ENCODE data around the gene TBX5.

DNA sequence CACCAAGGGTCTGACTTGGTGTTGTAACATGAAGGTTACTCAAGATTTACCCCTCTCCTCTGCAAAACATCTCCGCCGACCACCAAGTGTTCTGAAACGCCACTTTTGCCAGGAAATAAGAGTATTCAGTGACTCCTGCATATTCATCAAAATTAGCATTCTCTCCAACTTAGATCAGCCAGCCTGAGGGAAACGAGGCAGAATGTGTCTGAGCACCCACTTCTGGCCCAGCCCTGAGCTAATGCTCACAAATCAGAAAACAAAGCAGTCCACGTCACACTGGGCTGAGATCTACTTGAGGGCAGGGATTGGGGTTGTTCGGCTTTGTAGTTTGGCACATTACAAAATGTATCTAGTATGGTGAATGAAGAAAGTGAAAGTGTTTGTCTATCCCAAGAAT lies 64.3 kb downstream of the TBX5 start:
- TF ChIP-seq SIN3A (IDR thresholded peaks at IDR 0.05; ENCODE audit: borderline replicate concordance, insufficient read depth, low read length) (no peak), POLR2AphosphoS5 (IDR thresholded peaks at IDR 0.05; ENCODE audit: low read depth, low read length) (no peak), FOXP2 (optimal IDR thresholded peaks at IDR 0.05; ENCODE audit: borderline replicate concordance, extremely low read depth, extremely low read length, insufficient read depth) (no peak)
- TF ChIP-seq, protein P1, sequence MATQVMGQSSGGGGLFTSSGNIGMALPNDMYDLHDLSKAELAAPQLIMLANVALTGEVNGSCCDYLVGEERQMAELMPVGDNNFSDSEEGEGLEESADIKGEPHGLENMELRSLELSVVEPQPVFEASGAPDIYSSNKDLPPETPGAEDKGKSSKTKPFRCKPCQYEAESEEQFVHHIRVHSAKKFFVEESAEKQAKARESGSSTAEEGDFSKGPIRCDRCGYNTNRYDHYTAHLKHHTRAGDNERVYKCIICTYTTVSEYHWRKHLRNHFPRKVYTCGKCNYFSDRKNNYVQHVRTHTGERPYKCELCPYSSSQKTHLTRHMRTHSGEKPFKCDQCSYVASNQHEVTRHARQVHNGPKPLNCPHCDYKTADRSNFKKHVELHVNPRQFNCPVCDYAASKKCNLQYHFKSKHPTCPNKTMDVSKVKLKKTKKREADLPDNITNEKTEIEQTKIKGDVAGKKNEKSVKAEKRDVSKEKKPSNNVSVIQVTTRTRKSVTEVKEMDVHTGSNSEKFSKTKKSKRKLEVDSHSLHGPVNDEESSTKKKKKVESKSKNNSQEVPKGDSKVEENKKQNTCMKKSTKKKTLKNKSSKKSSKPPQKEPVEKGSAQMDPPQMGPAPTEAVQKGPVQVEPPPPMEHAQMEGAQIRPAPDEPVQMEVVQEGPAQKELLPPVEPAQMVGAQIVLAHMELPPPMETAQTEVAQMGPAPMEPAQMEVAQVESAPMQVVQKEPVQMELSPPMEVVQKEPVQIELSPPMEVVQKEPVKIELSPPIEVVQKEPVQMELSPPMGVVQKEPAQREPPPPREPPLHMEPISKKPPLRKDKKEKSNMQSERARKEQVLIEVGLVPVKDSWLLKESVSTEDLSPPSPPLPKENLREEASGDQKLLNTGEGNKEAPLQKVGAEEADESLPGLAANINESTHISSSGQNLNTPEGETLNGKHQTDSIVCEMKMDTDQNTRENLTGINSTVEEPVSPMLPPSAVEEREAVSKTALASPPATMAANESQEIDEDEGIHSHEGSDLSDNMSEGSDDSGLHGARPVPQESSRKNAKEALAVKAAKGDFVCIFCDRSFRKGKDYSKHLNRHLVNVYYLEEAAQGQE (IDR thresholded peaks at IDR 0.05; ENCODE audit: insufficient read depth in 1 of 2, low read depth in 2 of 2, low read length in 2 of 2) = no peak

All from PFSK-1 (cell line).